Ishikawa (cell line): Measurements from ENCODE around the gene PCED1A.

Source experiments
- CEBPB ChIP-seq: IDR thresholded peaks from 2 replicates; pipeline ENCODE4 v1.6.1; 2012
- CREB1 ChIP-seq: IDR thresholded peaks from 2 replicates; pipeline ENCODE4 v1.6.1; 2012; ENCODE audit warnings: low read depth
- EGR1 ChIP-seq: IDR thresholded peaks from 2 replicates; pipeline ENCODE4 v1.6.1; 2012
- EP300 ChIP-seq: IDR thresholded peaks from 2 replicates; pipeline ENCODE4 v1.6.1; 2012; ENCODE audit warnings: borderline replicate concordance
- FOXM1 ChIP-seq: IDR thresholded peaks from 2 replicates; pipeline ENCODE4 v1.6.1; 2012; ENCODE audit warnings: low read depth, borderline replicate concordance
- MAX ChIP-seq: IDR thresholded peaks from 2 replicates; pipeline ENCODE4 v1.6.1; 2012
- NFIC ChIP-seq: IDR thresholded peaks from 2 replicates; pipeline ENCODE4 v1.6.1; 2012
- RAD21 ChIP-seq: IDR thresholded peaks from 2 replicates; pipeline ENCODE4 v1.6.1; 2012; ENCODE audit warnings: low read depth
- REST ChIP-seq: IDR thresholded peaks from 2 replicates; pipeline ENCODE4 v1.6.1; 2012; ENCODE audit warnings: low read depth, mild to moderate bottlenecking
- TAF1 ChIP-seq: IDR thresholded peaks from 2 replicates; pipeline ENCODE4 v1.6.1; 2012; ENCODE audit warnings: low read depth, mild to moderate bottlenecking
- TCF12 ChIP-seq: IDR thresholded peaks from 2 replicates; pipeline ENCODE4 v1.6.1; 2012; ENCODE audit warnings: low read depth
- TEAD4 ChIP-seq: IDR thresholded peaks from 2 replicates; pipeline ENCODE4 v1.6.1; 2012
- USF1 ChIP-seq: IDR thresholded peaks from 2 replicates; pipeline ENCODE4 v1.6.1; 2012
- YY1 ChIP-seq: IDR thresholded peaks from 2 replicates; pipeline ENCODE4 v1.6.1; 2012; ENCODE audit warnings: low read depth
- ZBTB7A ChIP-seq: IDR thresholded peaks from 2 replicates; pipeline ENCODE4 v1.6.1; 2012; ENCODE audit warnings: low read depth

PCED1A gene

GRCh38 chr20:2804041-2804828, 36.2 kb downstream of the PCED1A start:
- no peak for TF ChIP-seq USF1
- no peak for TF ChIP-seq FOXM1
- TF ChIP-seq ZBTB7A: no peak
- TF ChIP-seq EGR1: no peak
- TF ChIP-seq NFIC: no peak
- no peak for TF ChIP-seq TCF12
- TF ChIP-seq TAF1: no peak
- no peak for TF ChIP-seq EP300
- no peak for TF ChIP-seq CREB1
- TF ChIP-seq REST: no peak
- no peak for TF ChIP-seq RAD21
- TF ChIP-seq TEAD4: no peak
- no peak for TF ChIP-seq YY1
- TF ChIP-seq CEBPB: no peak
- no peak for TF ChIP-seq MAX

- TF ChIP-seq RAD21 (no peak), YY1 (no peak), CEBPB (no peak)
These were observed 39.1 kb downstream of the PCED1A start for GRCh38 chr20:2801286-2801728.

- no peak for TF ChIP-seq EP300
- no peak for TF ChIP-seq RAD21
- TF ChIP-seq FOXM1: no peak
- no peak for TF ChIP-seq CEBPB
- TF ChIP-seq EGR1: no peak
- TF ChIP-seq ZBTB7A: no peak
- TF ChIP-seq REST: no peak
- no peak for TF ChIP-seq CREB1
- no peak for TF ChIP-seq TEAD4
These were observed 39.8 kb downstream of the PCED1A start, which contains the start of gene CPXM1 for GRCh38 chr20:2800521-2801285. Gene CPXM1 (minus strand): TSS chr20:2800627. CDS start chr20:2800572, 55 bp downstream.

- TF ChIP-seq USF1 (no peak), TCF12 (no peak), EGR1 (no peak), FOXM1 (no peak), CEBPB (no peak), NFIC (no peak), YY1 (no peak), EP300 (no peak), REST (no peak)
These were observed 40.6 kb downstream of the PCED1A start for GRCh38 chr20:2799688-2800520.
